Stimulated activated naive CD8-positive, alpha-beta T cell treated with anti-CD3 and anti-CD28 coated beads, Interleukin-15, Interleukin-2, amounts not matched to agents 100 U/mL and 50 U/mL, for 24 hours (primary cell): ENCODE results near the gene UBTF.

Experiments
- ATAC-seq: fragments of 150-1000 bp; cut with Tn5 transposase; one replicate; pipeline ENCODE4 v1.10.0; 2021
- DNase-seq: peaks from one replicate; pipeline ENCODE4 v3.0.0; 2021

The UBTF gene

GRCh38 chr17:44197980-44198720 is 21.3 kb downstream of the UBTF start:
- peak; percentile 52 for DNase-seq
- ATAC-seq, result peak; percentile 17

- DNase-seq (no peak), ATAC-seq (no peak)
Observed at GRCh38 chr17:44197107-44197506, 22.4 kb downstream of the UBTF start.

- DNase-seq (no peak), ATAC-seq (no peak)
Observed at GRCh38 chr17:44193326-44194084, 26.0 kb downstream of the UBTF start.

- ATAC-seq (no peak), DNase-seq (no peak)
Observed at GRCh38 chr17:44192750-44193149, 26.7 kb downstream of the UBTF start.

- no peak for DNase-seq
- no peak for ATAC-seq
Observed at GRCh38 chr17:44191941-44192496, 27.5 kb downstream of the UBTF start.

GRCh38 chr17:44191369-44191768 is 28.1 kb downstream of the UBTF start:
- DNase-seq (no peak), ATAC-seq (no peak)

- ATAC-seq, result no peak
- DNase-seq, result no peak
Observed at GRCh38 chr17:44190481-44190880, 29.0 kb downstream of the UBTF start.

- ATAC-seq (no peak), DNase-seq (no peak)
Observed at GRCh38 chr17:44188576-44189403, 30.7 kb downstream of the UBTF start.

GRCh38 chr17:44187131-44187899 is 32.2 kb downstream of the UBTF start:
- no peak for DNase-seq
- ATAC-seq, result peak; percentile 60

- ATAC-seq (peak; percentile 90), DNase-seq (peak; percentile 100)
Observed at GRCh38 chr17:44186307-44187130, 33.0 kb downstream of the UBTF start, which contains the start of gene TMUB2. Gene TMUB2 (plus strand): TSS chr17:44186972. CDS start chr17:44187709, 737 bp downstream.

GRCh38 chr17:44184212-44184810 is 35.2 kb downstream of the UBTF start:
- DNase-seq (no peak), ATAC-seq (no peak)

- no peak for ATAC-seq
- DNase-seq, result no peak
Observed at GRCh38 chr17:44183024-44183423, 36.5 kb downstream of the UBTF start.

GRCh38 chr17:44178133-44178532 is 41.3 kb downstream of the UBTF start:
- ATAC-seq, result no peak

GRCh38 chr17:44177640-44178039 is 41.8 kb downstream of the UBTF start:
- ATAC-seq (no peak), DNase-seq (no peak)

More at GRCh38 chr17:44178133-44178532, 41.3 kb downstream of the UBTF start:
- DNase-seq, result no peak

- DNase-seq (no peak), ATAC-seq (peak; percentile 37)
Observed at GRCh38 chr17:44176671-44177501, 42.6 kb downstream of the UBTF start.

GRCh38 chr17:44176257-44176656 is 43.2 kb downstream of the UBTF start:
- no peak for ATAC-seq
- no peak for DNase-seq

GRCh38 chr17:44174427-44174826 is 45.0 kb downstream of the UBTF start:
- DNase-seq (no peak), ATAC-seq (no peak)

GRCh38 chr17:44171931-44172455 is 47.5 kb downstream of the UBTF start:
- peak; percentile 15 for ATAC-seq
- DNase-seq, result no peak
